B cell (primary cell): ENCODE measurements around the gene PDC. TPM values are rescaled to one million over a fixed set of nuclear protein-coding genes. Genes with fewer than 3 reads are reported as not detected.

Source experiments
- ATAC-seq: fragments of 200-7000 bp; cut with Tn5 transposase; one replicate; pipeline ENCODE4 v1.10.0; 2021; ENCODE audit warnings: low read depth, mild to moderate bottlenecking, moderate number of reproducible peaks, moderate library complexity
- CTCF ChIA-PET: fragments of 350-600 bp; sonication (Branson Sonifier 250); formaldehyde crosslinking; loops from one replicate; lab custom pipeline; 2021; ENCODE audit warnings: antibody characterized with exemption, inconsistent platforms; lab: Charles Lee
- POLR2A ChIA-PET: fragments of 350-600 bp; sonication (Branson Sonifier 250); formaldehyde crosslinking; loops from one replicate; lab custom pipeline; 2021; ENCODE audit warnings: antibody characterized with exemption; lab: Charles Lee
- DNase-seq: peaks from one replicate; pipeline ENCODE4 v3.0.0; 2013
- H2AFZ ChIP-seq: 2 replicates; pipeline ENCODE4 v1.6.1; 2012; ENCODE audit warnings: mild to moderate bottlenecking, low read depth, low read length; ENCODE audit not compliant: insufficient read depth, poor library complexity, severe bottlenecking
- H3K27ac ChIP-seq, 2 donors: 1 replicate in 1 of 2; 2 replicates in 1 of 2; pipeline ENCODE4 v1.5.1; 2012 to 2013; ENCODE audit warnings: low read length in 2 of 2, mild to moderate bottlenecking in 2 of 2, moderate library complexity in 1 of 2
- H3K27me3 ChIP-seq, 4 experiments: fragments of 200-600 bp in 1 of 4; sonication (generic) in 1 of 4; replicated peaks in 1 of 4; 1 replicate in 2 of 4; 2 replicates in 2 of 4; pipeline versions ENCODE4 v1.6.1 to v1.7.0; 2013 to 2016; ENCODE audit warnings: low read length in 3 of 4, mild to moderate bottlenecking in 2 of 4, mixed read lengths in 1 of 4, moderate library complexity in 1 of 4; ENCODE audit not compliant: insufficient read depth in 4 of 4, control insufficient read depth in 3 of 4; ENCODE audit errors: control extremely low read depth in 1 of 4
- H3K36me3 ChIP-seq, 2 experiments: replicated peaks in 1 of 2; 1 replicate in 1 of 2; 2 replicates in 1 of 2; pipeline versions ENCODE4 v1.6.1 to v1.7.1; 2013; ENCODE audit warnings: low read length in 1 of 2; ENCODE audit not compliant: insufficient read depth in 2 of 2, control insufficient read depth in 1 of 2; ENCODE audit errors: control extremely low read depth in 1 of 2, extremely low read depth in 1 of 2
- H3K4me1 ChIP-seq, 2 donors: fragments of 200-600 bp in 1 of 2; sonication (generic) in 1 of 2; 1 replicate in 1 of 2; 2 replicates in 1 of 2; pipeline versions ENCODE4 v1.5.1 to v1.6.1; 2013 to 2017; ENCODE audit warnings: low read length in 2 of 2; ENCODE audit not compliant: control insufficient read depth in 2 of 2, insufficient read depth in 2 of 2
- H3K4me2 ChIP-seq: replicated peaks from 2 replicates; pipeline ENCODE3; 2012; ENCODE audit warnings: mild to moderate bottlenecking, low read depth, low read length; ENCODE audit not compliant: poor library complexity, severe bottlenecking
- H3K4me3 ChIP-seq, 5 experiments: fragments of 200-600 bp in 1 of 5; sonication (generic) in 1 of 5; 1 replicate in 3 of 5; 2 replicates in 2 of 5; pipeline versions ENCODE4 v1.5.1 to v1.7.0; 2011 to 2016; ENCODE audit warnings: low read length in 4 of 5, mild to moderate bottlenecking in 4 of 5, low read depth in 2 of 5, control low read depth in 1 of 5, moderate library complexity in 1 of 5; ENCODE audit not compliant: insufficient read depth in 1 of 5; ENCODE audit errors: control extremely low read depth in 1 of 5, extremely low read depth in 1 of 5
- H3K79me2 ChIP-seq: fragments of 200-600 bp; sonication (generic); one replicate; pipeline ENCODE4 v1.6.0; 2016; ENCODE audit warnings: low read length; ENCODE audit not compliant: control insufficient read depth, insufficient read depth
- H3K9ac ChIP-seq: fragments of 200-600 bp; sonication (generic); 2 replicates; pipeline ENCODE4 v1.6.1; 2017; ENCODE audit warnings: mild to moderate bottlenecking, low read length, moderate library complexity
- H3K9me3 ChIP-seq, 3 donors: one replicate each; pipeline versions ENCODE4 v1.6.1 to v1.7.1; 2013; ENCODE audit warnings: low read length in 2 of 3; ENCODE audit not compliant: control insufficient read depth in 2 of 3, insufficient read depth in 1 of 3; ENCODE audit errors: control extremely low read depth in 1 of 3
- H4K20me1 ChIP-seq: 2 replicates; pipeline ENCODE4 v1.6.0; 2012; ENCODE audit warnings: mild to moderate bottlenecking, low read length; ENCODE audit not compliant: insufficient read depth, control insufficient read depth, poor library complexity, severe bottlenecking
- H3K27ac Mint-ChIP-seq: one replicate; pipeline ENCODE4 v1.8.0; 2021; ENCODE audit warnings: mixed read lengths
- H3K27me3 Mint-ChIP-seq: one replicate; pipeline ENCODE4 v1.8.0; 2021; ENCODE audit warnings: mixed read lengths
- H3K4me1 Mint-ChIP-seq: one replicate; pipeline ENCODE4 v1.8.0; 2021; ENCODE audit warnings: mixed read lengths
- H3K4me3 Mint-ChIP-seq: one replicate; pipeline ENCODE4 v1.8.0; 2021; ENCODE audit warnings: mixed read lengths
- H3K9me3 Mint-ChIP-seq: one replicate; pipeline ENCODE4 v1.8.0; 2022; ENCODE audit warnings: mixed read lengths; ENCODE audit not compliant: insufficient read depth
- CTCF ChIP-seq: fragments of 200-600 bp; IDR thresholded peaks from one replicate; pipeline ENCODE4 v1.8.0; 2022; ENCODE audit warnings: antibody characterized with exemption, mild to moderate bottlenecking
- EZH2 ChIP-seq: IDR thresholded peaks from 2 replicates; pipeline ENCODE4 v1.6.1; 2012; ENCODE audit warnings: borderline replicate concordance, low read depth, mild to moderate bottlenecking, moderate library complexity, low read length; ENCODE audit not compliant: insufficient read depth, poor library complexity, severe bottlenecking
- WGBS: methylation state at CpG from one replicate; pipeline ENCODE4 v1.1.5; 2013; ENCODE audit warnings: missing lambda C conversion rate; ENCODE audit not compliant: insufficient coverage; 5-methylcytosine and 5-hydroxymethylcytosine counted together
- intact Hi-C: fragments of 100-400 bp; cut with micrococcal nuclease; formaldehyde crosslinking; loops from one replicate; pipeline ENCODE4 v1.10.0; 2022
- polyA minus RNA-seq: library from RNA; depleted of rRNA, polyadenylated mRNA; stranded (reverse); fragments of >200 nt; gene quantifications from 2 replicates; pipeline ENCODE4 v1.2.3, GENCODE V29; 2012
- polyA plus RNA-seq: library from polyadenylated mRNA; depleted of rRNA; stranded (reverse); fragments of >200 nt; gene quantifications from 2 replicates; pipeline ENCODE4 v1.2.3, GENCODE V29; 2012
- total RNA-seq, 2 donors: library from RNA; stranded (reverse); fragments of 120-200 nt in 1 of 2; gene quantifications; 1 replicate in 1 of 2; 2 replicates in 1 of 2; pipeline versions ENCODE4 v1.2.3 to v1.2.4, GENCODE V29; 2013 to 2022

The PDC gene
- not detected in 2 replicates for total RNA-seq
- not detected for total RNA-seq (2013)
- not detected in 2 replicates for polyA plus RNA-seq
- polyA minus RNA-seq = not detected in 2 replicates

DNA sequence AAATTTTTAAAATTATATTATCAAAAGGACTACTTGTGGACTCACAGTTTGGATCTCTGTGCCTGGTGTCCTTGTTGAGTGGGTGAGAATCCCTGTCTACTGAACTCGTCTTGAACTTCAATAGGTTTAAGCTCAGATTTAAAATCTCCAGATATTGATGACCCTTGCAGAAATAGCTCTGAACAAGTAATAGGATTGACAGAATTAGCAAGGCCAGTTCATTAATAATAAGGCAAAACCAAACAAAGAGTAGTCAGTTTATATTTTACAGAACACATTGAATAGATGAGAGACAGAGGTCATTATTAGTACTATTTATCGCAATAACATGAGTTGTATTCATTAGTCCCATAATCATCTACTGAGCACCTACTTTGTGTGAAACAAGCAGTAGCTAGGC is at the start of gene PDC:
Gene PDC (minus strand): TSS at position 101 of the 400 bp plus-strand sequence. CDS start 11,655 bp downstream, outside the sequence.
- Histone ChIP-seq H3K4me1 (no peaks in the 10 kb centered on the region), H3K27me3 (no peaks in the 10 kb centered on the region), H3K4me2 (no peak within 1 kb of the TSS), H2AFZ (no peak within 1 kb of the TSS), H4K20me1 (no peaks in the 10 kb centered on the region), H3K9ac (no peak within 1 kb of the TSS), H3K79me2 (no peaks in the 10 kb centered on the region), H3K27ac (no peak within 1 kb of the TSS), H3K9me3 (no peaks in the 10 kb centered on the region), H3K4me3 (no peak within 1 kb of the TSS), H3K36me3 (no peaks in the 10 kb centered on the region)
- Mint-ChIP-seq H3K4me3 (no peak within 1 kb of the TSS), H3K27ac (no peak within 1 kb of the TSS), H3K27me3 (no peaks in the 10 kb centered on the region), H3K9me3 (no peaks in the 10 kb centered on the region), H3K4me1 (peaks cover 6% of the 10 kb centered on the region)
- intact Hi-C loops = no loop called here
- DNase-seq (no peak), ATAC-seq (no peak)
- ChIA-PET POLR2A (no interaction called here), CTCF (no interaction called here)
- TF ChIP-seq CTCF (no peak), EZH2 (no peak)
- WGBS = 83% methylated on average over 1 of the region's 2 CpGs

- ChIA-PET POLR2A (no interaction called here), CTCF (no interaction called here)
- H3K27me3 ChIP-seq = no peaks in the 10 kb centered on the region
- H3K4me3 ChIP-seq = no peak overlapping the region
- ATAC-seq = no peak
- no peaks in the 10 kb centered on the region for H3K79me2 ChIP-seq
- no peaks in the 10 kb centered on the region for H3K36me3 ChIP-seq
- Mint-ChIP-seq H3K27me3 (no peaks in the 10 kb centered on the region), H3K4me1 (peaks cover 3% of the 10 kb centered on the region), H3K4me3 (no peak overlapping the region), H3K27ac (no peak overlapping the region), H3K9me3 (peaks cover 11% of the 10 kb centered on the region)
- H3K27ac ChIP-seq = no peak overlapping the region
- intact Hi-C loops = no loop called here
- WGBS = no CpG with 5 or more reads among the region's 2 CpGs
- H3K9me3 ChIP-seq = peaks cover 0 to 8% (median 3%) of the 10 kb centered on the region in 3 donors
- DNase-seq = no peak
- no peaks in the 10 kb centered on the region for H3K4me1 ChIP-seq
- no peak overlapping the region for H3K9ac ChIP-seq
- H4K20me1 ChIP-seq = no peaks in the 10 kb centered on the region
- H3K4me2 ChIP-seq = no peak overlapping the region
- H2AFZ ChIP-seq = no peak overlapping the region
- TF ChIP-seq CTCF (no peak), EZH2 (no peak)
Measured at GRCh38 chr1:186503190-186503589, 42.3 kb upstream of the PDC start.
